Measurements from ENCODE around the gene RNF152.

GRCh38 chr18:61821748-61822147 is 71.1 kb downstream of the RNF152 start:
- no peak for TF ChIP-seq CTCF (conservative IDR thresholded peaks at IDR 0.05; ENCODE audit: low read depth, low read length)
- TF ChIP-seq EZH2 (IDR thresholded peaks at IDR 0.05; ENCODE audit: borderline replicate concordance, low read depth, low read length, poor library complexity, severe bottlenecking) = no peak
